ENCODE data around the gene ANAPC4. TPM values are rescaled to one million over a fixed set of nuclear protein-coding genes. Genes with fewer than 3 reads are reported as not detected.

ANAPC4 gene
- total and polyA plus RNA-seq, 2 of the 8 experiments (the other 6 are each of a cell fraction or from before 2014, with no cell fraction given) = 8.7 to 31.6 TPM

DNA sequence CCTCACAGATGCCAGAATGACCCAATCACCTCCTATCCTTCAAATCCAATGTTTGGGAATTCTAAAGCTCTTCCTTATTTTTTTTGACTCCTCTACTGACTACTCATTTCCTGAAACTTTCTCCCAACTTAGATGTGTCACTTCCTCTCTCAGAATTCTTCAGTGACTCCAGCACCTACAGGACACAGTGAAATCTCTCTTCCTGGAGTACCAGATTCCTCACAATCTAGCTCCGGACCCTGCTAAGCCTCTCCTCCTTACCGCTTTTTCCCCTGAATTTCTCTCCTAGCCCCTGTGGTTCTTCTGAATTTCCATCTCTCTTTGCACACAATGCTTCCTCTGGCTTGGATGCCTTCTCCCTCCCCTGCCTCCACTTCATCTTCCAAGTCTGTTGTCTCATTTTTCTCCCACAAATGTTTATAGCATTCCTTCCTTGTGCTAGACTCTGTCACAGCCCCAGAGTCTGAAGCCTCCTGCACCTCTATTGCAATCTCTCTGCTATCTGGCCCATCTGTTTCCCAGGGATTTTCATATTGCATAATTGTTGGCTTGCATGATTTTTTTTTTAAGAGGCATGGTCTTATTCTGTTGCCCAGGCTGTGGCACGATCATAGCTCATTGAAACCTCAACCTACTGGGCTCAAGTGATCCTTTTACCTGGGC lies 80.1 kb downstream of the ANAPC4 start:
- Histone ChIP-seq H2AFZ (ENCODE audit: low read length) (no peak overlapping the region), H3K23ac (ENCODE audit: insufficient read length) (no peak overlapping the region), H3K79me1 (ENCODE audit: low read depth, low read length) (no peaks in the 10 kb centered on the region), H3K14ac (ENCODE audit: insufficient read length) (no peak overlapping the region), H4K8ac (ENCODE audit: extremely low read depth, insufficient read depth, low read length) (no peak overlapping the region), H2BK15ac (ENCODE audit: low read length) (no peak overlapping the region), H3K36me3 (ENCODE audit: control insufficient read depth in 2 of 4, insufficient read depth in 4 of 4, low read length in 3 of 4) (no peaks in the 10 kb centered on the region), H3K9ac (replicated peaks in 1 of 4; ENCODE audit: extremely low read depth in 1 of 4, low read depth in 3 of 4, low read length in 3 of 4) (no peak overlapping the region), H3K4ac (replicated peaks; ENCODE audit: insufficient read length, low read depth, low read length) (no peak overlapping the region), H3K4me3 (ENCODE audit: extremely low read depth in 1 of 4, insufficient read depth in 2 of 4, low read depth in 3 of 4, low read length in 4 of 4) (no peak overlapping the region), H3K9me3 (ENCODE audit: insufficient read depth in 2 of 2, low read depth in 1 of 2, low read length in 1 of 2) (no peaks in the 10 kb centered on the region), H2BK12ac (ENCODE audit: low read depth, low read length) (no peak overlapping the region), H3K4me1 (replicated peaks in 1 of 4; ENCODE audit: control insufficient read depth in 3 of 4, insufficient read depth in 4 of 4, low read length in 3 of 4) (no peaks in the 10 kb centered on the region), H3K27me3 (replicated peaks in 1 of 4; ENCODE audit: control insufficient read depth in 3 of 4, extremely low read depth in 1 of 4, insufficient read depth in 3 of 4, low read length in 3 of 4) (no peaks in the 10 kb centered on the region), H4K5ac (ENCODE audit: insufficient read length, low read depth, low read length) (no peak overlapping the region), H3K18ac (ENCODE audit: extremely low read depth, low read length) (no peak overlapping the region), H2BK5ac (ENCODE audit: low read depth, low read length) (no peak overlapping the region), H3K23me2 (ENCODE audit: low read depth, low read length) (no peaks in the 10 kb centered on the region), H3K4me2 (ENCODE audit: insufficient read depth in 1 of 2, low read depth in 2 of 2, low read length in 2 of 2) (no peak overlapping the region), H3K56ac (replicated peaks; ENCODE audit: insufficient read length, low read depth, low read length) (no peak overlapping the region), H3K79me2 (ENCODE audit: control insufficient read depth in 1 of 2, insufficient read depth in 2 of 2, low read length in 2 of 2) (no peaks in the 10 kb centered on the region), H2BK20ac (ENCODE audit: low read length) (no peak overlapping the region), H2BK120ac (replicated peaks; ENCODE audit: low read depth, low read length) (no peak overlapping the region), H3K27ac (ENCODE audit: low read depth, low read length) (no peak overlapping the region), H4K91ac (replicated peaks; ENCODE audit: insufficient read length, low read length) (no peak overlapping the region), H4K20me1 (replicated peaks in 1 of 2; ENCODE audit: control insufficient read depth in 1 of 2, insufficient read depth in 2 of 2, low read length in 2 of 2) (no peaks in the 10 kb centered on the region), H2AK5ac (ENCODE audit: low read depth, low read length) (no peak overlapping the region)
- FAIRE-seq (no peak), DNase-seq (ENCODE audit: low read depth in 1 of 2, low spot score in 2 of 2) (no peak)
- ChIA-PET CTCF (ENCODE audit: partially characterized antibody) (interaction anchor here (0.5 to 3.4 kb wide), 7 partner anchors 15 to 986 kb away, joined by 3 to 10 read pairs (median 4); no protein-coding TSS in a partner anchor), POLR2A (ENCODE audit: partially characterized antibody) (no interaction called here)
- WGBS, 2 experiments (ENCODE audit: extremely low coverage in 1 of 2, insufficient coverage in 1 of 2, insufficient read length in 1 of 2, insufficient replicate concordance in 2 of 2, low coverage in 1 of 2, low lambda C conversion rate in 2 of 2, missing lambda C conversion rate in 1 of 2) = 76% methylated on average over 3 of the region's 3 CpGs; no CpG with 5 or more reads in 1 of the 2 experiments
- TF ChIP-seq BACH1 (IDR thresholded peaks at IDR 0.05; ENCODE audit: low read length) (no peak), POLR2AphosphoS5 (IDR thresholded peaks at IDR 0.05; ENCODE audit: low read depth, low read length) (no peak), EGR1 (IDR thresholded peaks at IDR 0.05; ENCODE audit: borderline replicate concordance, low read depth, low read length) (no peak), HDAC2 (IDR thresholded peaks at IDR 0.05; ENCODE audit: borderline replicate concordance in 1 of 2, low read depth in 2 of 2, low read length in 2 of 2) (no peak), GTF2F1 (IDR thresholded peaks at IDR 0.05; ENCODE audit: borderline replicate concordance, low read depth, low read length) (no peak), FOSL1 (IDR thresholded peaks at IDR 0.05; ENCODE audit: insufficient read depth, low read depth, low read length) (no peak), BCL11A (IDR thresholded peaks at IDR 0.05; ENCODE audit: low read depth in 2 of 2, low read length in 2 of 2) (no peak), CEBPB (IDR thresholded peaks at IDR 0.05; ENCODE audit: low read depth, low read length) (no peak), CBX8 (IDR thresholded peaks at IDR 0.05; ENCODE audit: borderline replicate concordance, low read depth, low read length) (no peak), PHF8 (conservative IDR thresholded peaks at IDR 0.05; ENCODE audit: low read depth, low read length) (no peak), TAF1 (IDR thresholded peaks at IDR 0.05; ENCODE audit: low read depth, low read length) (no peak), POLR2A (IDR thresholded peaks at IDR 0.05; ENCODE audit: control extremely low read depth in 1 of 2, low read depth in 2 of 2, low read length in 2 of 2) (no peak), KDM1A (IDR thresholded peaks at IDR 0.05; ENCODE audit: borderline replicate concordance, low read length) (no peak), CHD1 (IDR thresholded peaks at IDR 0.05; ENCODE audit: low read depth, low read length) (no peak), EZH2 (IDR thresholded peaks at IDR 0.05; ENCODE audit: low read depth, low read length, severe bottlenecking) (no peak)

Data from H1 (cell line).